OCI-LY1 (cell line): Measurements from ENCODE around the gene SH3GL2.

Experiments used
- H2AFZ ChIP-seq: fragments of 200-600 bp; sonication (generic), shearing (Covaris generic); 2 replicates; pipeline ENCODE4 v1.6.0; 2014; ENCODE audit warnings: antibody characterized with exemption, mild to moderate bottlenecking, low read length
- H3F3A ChIP-seq: fragments of 200-600 bp; sonication (generic), shearing (Covaris generic); 2 replicates; pipeline ENCODE4 v1.6.0; 2014; ENCODE audit warnings: mild to moderate bottlenecking, antibody characterized with exemption, low read length, moderate library complexity; ENCODE audit not compliant: insufficient read depth
- H3K27ac ChIP-seq: fragments of 200-600 bp; sonication (generic); 2 replicates; pipeline ENCODE4 v1.5.1; 2014; ENCODE audit warnings: low read length, mixed run types, mild to moderate bottlenecking, low read depth; ENCODE audit not compliant: poor library complexity, severe bottlenecking
- H3K27me3 ChIP-seq: fragments of 200-600 bp; sonication (generic); 2 replicates; pipeline ENCODE4 v1.6.0; 2014; ENCODE audit warnings: antibody characterized with exemption, mild to moderate bottlenecking, low read length, moderate library complexity; ENCODE audit not compliant: insufficient read depth
- H3K36me3 ChIP-seq: fragments of 200-600 bp; sonication (generic); 2 replicates; pipeline ENCODE4 v1.6.1; 2014; ENCODE audit warnings: mild to moderate bottlenecking, antibody characterized with exemption, low read length, moderate library complexity, mixed read lengths; ENCODE audit not compliant: insufficient read depth
- H3K4me1 ChIP-seq: fragments of 200-600 bp; sonication (generic); 2 replicates; pipeline ENCODE4 v1.5.1; 2014; ENCODE audit warnings: mild to moderate bottlenecking, low read length, moderate library complexity; ENCODE audit not compliant: insufficient read depth, severe bottlenecking
- H3K4me2 ChIP-seq: fragments of 200-600 bp; sonication (generic), shearing (Covaris generic); 2 replicates; pipeline ENCODE4 v1.6.1; 2014; ENCODE audit warnings: low read length
- H3K4me3 ChIP-seq: fragments of 200-600 bp; sonication (generic); 2 replicates; pipeline ENCODE4 v1.5.1; 2014; ENCODE audit warnings: low read length, low read depth, mild to moderate bottlenecking, mixed read lengths; ENCODE audit not compliant: poor library complexity, severe bottlenecking
- H3K79me2 ChIP-seq: fragments of 200-600 bp; shearing (Covaris generic); 2 replicates; pipeline ENCODE4 v1.6.1; 2016; ENCODE audit warnings: mixed run types, low read length, mixed read lengths; ENCODE audit not compliant: insufficient read depth
- H3K9ac ChIP-seq: fragments of 200-600 bp; sonication (generic), shearing (Covaris generic); 2 replicates; pipeline ENCODE4 v1.6.1; 2014; ENCODE audit warnings: mild to moderate bottlenecking, low read length, mixed read lengths
- H3K9me2 ChIP-seq: fragments of 200-600 bp; sonication (generic), shearing (Covaris generic); 2 replicates; pipeline ENCODE4 v1.6.1; 2014; ENCODE audit warnings: low read depth, mild to moderate bottlenecking, low read length, mixed read lengths
- H3K9me3 ChIP-seq: fragments of 200-600 bp; shearing (Covaris generic); 2 replicates; pipeline ENCODE4 v1.6.1; 2014; ENCODE audit warnings: low read length, mixed read lengths
- H4K20me1 ChIP-seq: fragments of 200-600 bp; sonication (generic), shearing (Covaris generic); 2 replicates; pipeline ENCODE4 v1.6.0; 2016; ENCODE audit warnings: mild to moderate bottlenecking, low read length; ENCODE audit not compliant: insufficient read depth
- EZH2 ChIP-seq: fragments of 200-600 bp; sonication (generic), shearing (Covaris generic); IDR thresholded peaks from 2 replicates; pipeline ENCODE4 v1.8.0; 2017; ENCODE audit warnings: borderline replicate concordance, mixed run types, mild to moderate bottlenecking, antibody characterized with exemption, low read length, moderate library complexity, mixed read lengths
- TF ChIP-seq, protein P1 (sequence below): fragments of 200-600 bp; sonication (generic), shearing (Covaris generic); IDR thresholded peaks from 2 replicates; pipeline ENCODE4 v1.5.1; 2017; ENCODE audit warnings: mild to moderate bottlenecking, antibody characterized with exemption, low read length, moderate library complexity, mixed read lengths

Gene SH3GL2

DNA sequence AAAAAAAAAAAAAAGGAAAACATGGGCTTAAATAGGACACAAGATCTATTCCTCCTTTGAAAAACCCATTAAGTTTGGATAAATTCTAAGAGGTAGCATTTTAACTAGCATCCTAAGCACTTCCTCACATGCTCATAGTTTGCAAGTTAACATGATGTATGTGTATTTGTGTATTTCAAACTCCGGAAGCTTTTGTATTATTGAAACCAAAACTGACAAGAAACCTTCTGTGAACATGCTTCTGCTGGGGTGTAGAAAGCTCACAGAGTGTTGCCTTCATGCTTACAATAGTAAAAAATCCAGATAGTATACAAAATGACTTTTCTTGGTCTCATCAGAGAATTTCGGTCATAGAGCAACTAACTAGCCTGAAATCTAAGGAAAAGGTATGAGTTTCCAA, 103.8 kb downstream of the SH3GL2 start:
- no peaks in the 10 kb centered on the region for H3K9me3 ChIP-seq
- no peaks in the 10 kb centered on the region for H3K4me1 ChIP-seq
- H3K36me3 ChIP-seq = no peaks in the 10 kb centered on the region
- no peak overlapping the region for H3K4me3 ChIP-seq
- H3K27me3 ChIP-seq = no peaks in the 10 kb centered on the region
- no peaks in the 10 kb centered on the region for H3K79me2 ChIP-seq
- no peaks in the 10 kb centered on the region for H4K20me1 ChIP-seq
- H3K27ac ChIP-seq = no peak overlapping the region
- no peaks in the 10 kb centered on the region for H3F3A ChIP-seq
- H3K4me2 ChIP-seq = no peak overlapping the region
- H3K9ac ChIP-seq = no peak overlapping the region
- no peaks in the 10 kb centered on the region for H3K9me2 ChIP-seq
- TF ChIP-seq EZH2 = no peak
- TF ChIP-seq, protein P1, sequence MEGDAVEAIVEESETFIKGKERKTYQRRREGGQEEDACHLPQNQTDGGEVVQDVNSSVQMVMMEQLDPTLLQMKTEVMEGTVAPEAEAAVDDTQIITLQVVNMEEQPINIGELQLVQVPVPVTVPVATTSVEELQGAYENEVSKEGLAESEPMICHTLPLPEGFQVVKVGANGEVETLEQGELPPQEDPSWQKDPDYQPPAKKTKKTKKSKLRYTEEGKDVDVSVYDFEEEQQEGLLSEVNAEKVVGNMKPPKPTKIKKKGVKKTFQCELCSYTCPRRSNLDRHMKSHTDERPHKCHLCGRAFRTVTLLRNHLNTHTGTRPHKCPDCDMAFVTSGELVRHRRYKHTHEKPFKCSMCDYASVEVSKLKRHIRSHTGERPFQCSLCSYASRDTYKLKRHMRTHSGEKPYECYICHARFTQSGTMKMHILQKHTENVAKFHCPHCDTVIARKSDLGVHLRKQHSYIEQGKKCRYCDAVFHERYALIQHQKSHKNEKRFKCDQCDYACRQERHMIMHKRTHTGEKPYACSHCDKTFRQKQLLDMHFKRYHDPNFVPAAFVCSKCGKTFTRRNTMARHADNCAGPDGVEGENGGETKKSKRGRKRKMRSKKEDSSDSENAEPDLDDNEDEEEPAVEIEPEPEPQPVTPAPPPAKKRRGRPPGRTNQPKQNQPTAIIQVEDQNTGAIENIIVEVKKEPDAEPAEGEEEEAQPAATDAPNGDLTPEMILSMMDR = no peak
- H2AFZ ChIP-seq = no peak overlapping the region

DNA sequence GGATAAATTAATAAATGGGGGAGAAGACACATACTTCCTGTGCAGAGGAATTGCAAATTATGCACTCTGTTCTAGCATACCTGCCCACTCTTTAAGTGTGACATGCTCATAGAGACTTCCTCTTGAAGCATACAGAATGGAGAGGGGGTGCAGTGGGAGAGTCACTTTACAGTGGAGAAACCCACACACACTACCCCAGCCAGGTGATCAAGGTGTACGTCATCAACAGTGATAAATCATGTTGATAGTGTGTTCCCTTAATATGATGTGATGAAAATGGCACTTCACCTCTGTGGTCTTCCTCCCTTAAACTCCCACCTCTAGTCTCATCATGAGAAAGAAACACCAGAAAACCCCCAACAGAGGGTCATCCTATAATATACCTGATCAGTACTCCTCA, 110.0 kb downstream of the SH3GL2 start:
- no peaks in the 10 kb centered on the region for H3F3A ChIP-seq
- H3K4me2 ChIP-seq = no peak overlapping the region
- no peaks in the 10 kb centered on the region for H3K79me2 ChIP-seq
- no peaks in the 10 kb centered on the region for H3K36me3 ChIP-seq
- H3K27ac ChIP-seq = no peak overlapping the region
- no peaks in the 10 kb centered on the region for H3K27me3 ChIP-seq
- no peaks in the 10 kb centered on the region for H4K20me1 ChIP-seq
- TF ChIP-seq EZH2 = no peak
- TF ChIP-seq, protein P1 = no peak
- no peak overlapping the region for H2AFZ ChIP-seq
- no peaks in the 10 kb centered on the region for H3K9me3 ChIP-seq
- no peaks in the 10 kb centered on the region for H3K4me1 ChIP-seq
- no peaks in the 10 kb centered on the region for H3K9me2 ChIP-seq
- no peak overlapping the region for H3K4me3 ChIP-seq
- H3K9ac ChIP-seq = no peak overlapping the region

DNA sequence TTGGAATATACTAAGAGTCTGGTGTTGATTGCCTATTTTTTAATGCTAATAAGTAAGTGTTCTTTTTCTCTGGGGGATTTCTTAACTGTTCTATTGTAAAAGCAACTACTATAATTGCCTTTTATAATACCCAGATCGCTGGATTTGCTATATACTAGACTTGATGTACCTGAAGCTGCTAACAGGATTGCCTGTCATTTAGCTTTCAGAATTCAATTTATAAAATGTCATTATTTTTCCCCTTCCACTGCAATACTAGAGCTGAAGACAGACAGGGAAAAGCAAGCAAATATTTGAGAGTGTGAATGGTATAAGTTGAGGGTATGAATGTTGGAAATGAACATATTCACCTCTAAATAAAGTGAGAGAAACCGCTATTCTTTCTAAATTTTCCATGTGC, 115.5 kb downstream of the SH3GL2 start:
- no peaks in the 10 kb centered on the region for H3K4me1 ChIP-seq
- H3F3A ChIP-seq = no peaks in the 10 kb centered on the region
- H3K9me3 ChIP-seq = no peaks in the 10 kb centered on the region
- H3K27ac ChIP-seq = no peak overlapping the region
- TF ChIP-seq, protein P1 = no peak
- no peak for TF ChIP-seq EZH2
- no peaks in the 10 kb centered on the region for H4K20me1 ChIP-seq
- H3K79me2 ChIP-seq = no peaks in the 10 kb centered on the region
- H3K9ac ChIP-seq = no peak overlapping the region
- no peaks in the 10 kb centered on the region for H3K36me3 ChIP-seq
- H3K27me3 ChIP-seq = no peaks in the 10 kb centered on the region
- H3K4me3 ChIP-seq = no peak overlapping the region
- H3K9me2 ChIP-seq = no peaks in the 10 kb centered on the region
- no peak overlapping the region for H3K4me2 ChIP-seq
- H2AFZ ChIP-seq = no peak overlapping the region
